NCI-H2171 (cell line): ENCODE measurements around the gene SCFD1.
"Not testable (repeated sequence)": the region's sequence is repeated elsewhere in the genome, so short reads cannot be mapped to it uniquely, and the experiment has no call there.

Experiments used
- DNase-seq: peaks from one replicate; lab custom pipeline; 2025; lab: John Stamatoyannopoulos, UW

The SCFD1 gene

DNA sequence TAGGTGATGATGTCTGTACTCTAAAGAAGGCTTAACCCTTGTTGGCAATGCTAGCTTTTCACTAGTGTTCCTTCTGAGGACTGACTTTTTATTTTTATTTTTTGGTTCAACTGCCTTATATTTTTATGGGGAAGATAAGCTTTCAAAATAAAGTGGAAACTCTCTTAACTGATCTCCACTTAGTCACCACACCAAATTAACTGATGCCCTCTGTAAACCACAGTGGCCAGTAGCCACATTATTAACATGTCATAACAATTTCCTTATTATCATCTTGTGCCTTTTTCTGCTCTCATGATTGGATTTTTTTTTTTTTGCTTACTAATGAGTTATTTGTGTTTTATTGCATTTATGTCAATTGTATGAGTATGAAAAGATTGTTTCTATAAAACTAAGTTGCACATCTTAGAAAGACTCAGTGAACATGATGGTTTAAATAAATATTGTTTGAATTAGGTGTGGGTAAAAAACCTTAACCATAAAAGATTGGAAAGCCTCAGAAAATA, 56.9 kb downstream of the SCFD1 start:
- no peak for DNase-seq

GRCh38 chr14:30680036-30680435, 57.9 kb downstream of the SCFD1 start:
- DNase-seq: no peak

GRCh38 chr14:30680776-30681175, 58.7 kb downstream of the SCFD1 start:
- DNase-seq: not testable (repeated sequence)

DNA sequence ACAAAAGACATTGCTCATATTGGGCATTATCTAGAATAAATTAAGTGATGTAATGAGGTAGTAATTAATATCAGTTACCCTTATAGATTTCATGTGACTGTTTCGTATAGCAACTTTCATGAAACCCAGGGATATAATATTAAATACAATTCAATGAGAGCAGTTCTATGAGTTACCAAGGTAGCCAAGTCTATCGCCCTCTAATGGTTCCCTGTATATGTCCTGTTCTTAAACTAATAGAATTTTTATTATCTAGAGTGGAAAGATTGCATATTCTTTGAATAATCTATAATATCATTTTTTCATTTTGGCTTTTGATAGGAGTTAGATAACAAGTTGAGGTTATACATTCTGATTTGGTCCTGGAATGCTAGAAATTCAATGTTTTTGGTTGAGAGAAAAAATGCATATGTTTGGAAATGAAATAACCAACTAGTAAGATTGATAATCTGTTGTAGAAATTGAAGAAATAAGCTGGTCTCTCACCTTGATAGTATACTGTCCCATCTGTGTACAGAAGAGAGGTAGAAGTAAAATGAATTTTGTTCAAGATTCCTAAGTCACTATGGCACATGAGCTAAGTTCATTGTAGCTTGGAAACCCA, 59.7 kb downstream of the SCFD1 start:
- DNase-seq: no peak

DNA sequence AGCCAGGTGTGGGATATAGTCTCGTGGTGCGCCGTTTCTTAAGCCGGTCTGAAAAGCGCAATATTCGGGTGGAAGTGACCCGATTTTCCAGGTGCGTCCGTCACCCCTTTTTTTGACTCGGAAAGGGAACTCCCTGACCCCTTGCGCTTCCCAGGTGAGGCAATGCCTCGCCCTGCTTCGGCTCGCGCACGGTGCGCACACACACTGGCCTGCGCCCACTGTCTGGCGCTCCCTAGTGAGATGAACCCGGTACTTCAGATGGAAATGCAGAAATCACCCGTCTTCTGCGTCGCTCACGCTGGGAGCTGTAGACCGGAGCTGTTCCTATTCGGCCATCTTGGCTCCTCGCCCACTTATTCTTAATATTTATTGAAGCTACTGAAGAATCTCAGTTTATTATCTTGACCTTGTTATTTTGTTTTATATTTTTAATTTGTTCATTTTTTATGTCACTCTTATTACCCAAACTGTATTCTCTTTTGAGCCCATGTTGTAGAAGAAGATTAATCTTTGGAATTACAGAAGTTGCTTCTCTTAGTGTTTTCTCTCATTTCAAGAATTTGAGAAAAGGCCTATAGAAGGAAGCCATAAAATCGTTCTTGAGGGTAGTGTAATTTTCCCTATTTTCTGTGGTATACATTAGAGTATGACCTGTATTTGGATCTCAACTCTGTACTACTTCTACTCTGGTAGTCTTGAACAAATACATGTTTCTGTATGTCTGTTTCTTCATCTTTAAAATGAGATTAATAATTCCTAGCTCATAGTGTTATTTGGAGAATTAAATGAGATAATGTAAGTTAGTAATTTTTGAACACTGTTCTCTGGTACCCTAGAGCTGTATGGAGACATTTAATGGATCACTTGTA, 68.6 kb downstream of the SCFD1 start:
- peak; percentile 31 for DNase-seq

- no peak for DNase-seq
These were observed 69.8 kb downstream of the SCFD1 start for GRCh38 chr14:30691751-30692398.

DNA sequence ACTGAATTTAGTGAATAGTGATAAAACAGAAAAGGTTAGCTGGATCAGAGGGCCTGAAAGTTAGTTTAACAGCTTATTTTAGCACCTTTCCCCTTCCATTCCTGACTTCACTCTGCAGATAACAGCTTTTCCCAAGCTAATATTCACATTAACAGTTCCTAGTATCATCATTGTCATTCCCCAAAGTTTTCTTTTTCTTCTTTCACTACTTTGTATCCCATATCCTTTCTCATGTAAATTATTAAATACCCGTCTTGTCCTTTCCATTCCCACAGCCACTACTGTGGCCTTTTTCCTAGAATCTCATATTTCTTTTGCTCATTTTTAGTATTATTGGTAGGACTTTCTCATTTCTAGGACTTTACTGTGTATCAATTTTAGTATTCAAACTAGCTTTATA, 70.5 kb downstream of the SCFD1 start:
- no peak for DNase-seq

DNA sequence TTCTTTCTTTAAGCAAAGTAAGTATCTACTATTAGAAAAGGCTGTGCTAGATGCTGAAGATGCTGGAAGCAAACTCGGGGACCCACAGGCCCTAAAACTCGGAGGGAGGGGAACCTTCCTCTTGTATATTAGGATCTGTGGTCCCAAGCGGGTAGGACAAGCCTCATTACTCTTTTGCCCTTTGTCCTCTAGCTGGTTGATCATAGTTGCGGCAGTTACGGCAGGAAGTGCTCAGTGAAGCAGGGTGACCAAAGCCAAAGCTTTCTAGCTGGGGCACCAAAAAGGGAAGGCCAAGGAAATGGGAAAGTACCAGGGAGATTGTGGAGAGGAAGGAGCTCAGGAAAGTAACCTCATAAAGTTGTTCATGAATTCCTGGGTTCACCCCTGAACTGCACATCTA, 76.3 kb downstream of the SCFD1 start:
- DNase-seq: no peak

- no peak for DNase-seq
These were observed 84.6 kb downstream of the SCFD1 start for GRCh38 chr14:30706704-30707103.

GRCh38 chr14:30708157-30708556, 86.0 kb downstream of the SCFD1 start:
- DNase-seq: no peak

- no peak for DNase-seq
These were observed 87.1 kb downstream of the SCFD1 start for GRCh38 chr14:30709201-30709600.

DNA sequence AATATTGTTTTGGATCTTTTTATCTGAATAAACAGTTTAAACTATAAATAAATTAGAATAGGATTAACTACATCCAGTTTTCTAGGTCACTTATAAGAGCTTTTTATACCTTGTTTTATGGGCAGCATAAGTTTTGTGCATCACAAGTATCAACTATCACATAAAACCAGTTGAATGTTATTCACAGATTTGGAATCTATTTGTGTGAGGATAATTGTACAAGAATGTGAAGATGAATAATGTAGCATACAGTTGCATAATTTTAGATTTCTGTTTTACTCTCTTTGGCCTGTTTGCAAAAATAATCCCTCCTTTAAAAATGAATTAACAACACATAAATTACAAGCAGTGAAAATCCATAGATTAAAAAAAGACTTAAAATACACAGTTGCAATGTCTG, 88.8 kb downstream of the SCFD1 start:
- no peak for DNase-seq

- DNase-seq: no peak
These were observed 97.0 kb downstream of the SCFD1 start for GRCh38 chr14:30719137-30719536.

GRCh38 chr14:30725763-30726162, 103.6 kb downstream of the SCFD1 start:
- DNase-seq: no peak

DNA sequence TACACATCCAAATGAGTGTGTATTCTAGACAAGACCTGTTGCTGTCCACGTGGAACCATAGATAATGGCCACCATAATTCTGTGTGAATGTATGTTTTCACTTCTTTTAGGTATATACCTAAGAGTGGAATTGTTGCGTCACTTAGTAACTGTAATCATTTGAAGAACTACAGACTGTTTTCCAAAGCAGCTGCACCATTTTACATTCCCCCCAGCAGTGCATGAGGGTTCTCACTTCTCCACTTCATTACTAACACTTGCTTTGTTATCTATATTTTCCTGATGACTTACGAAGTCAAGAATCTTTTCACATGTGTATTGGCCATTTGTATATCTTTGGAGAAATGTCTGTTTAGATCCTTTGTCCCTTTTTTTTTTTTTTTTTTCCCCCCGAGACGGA, 106.4 kb downstream of the SCFD1 start:
- DNase-seq: no peak

GRCh38 chr14:30737916-30738315, 115.8 kb downstream of the SCFD1 start:
- DNase-seq: no peak

- DNase-seq: no peak
These were observed 116.9 kb downstream of the SCFD1 start for GRCh38 chr14:30738978-30739377.

- DNase-seq: no peak
These were observed 126.2 kb downstream of the SCFD1 start for GRCh38 chr14:30748343-30748742.

DNA sequence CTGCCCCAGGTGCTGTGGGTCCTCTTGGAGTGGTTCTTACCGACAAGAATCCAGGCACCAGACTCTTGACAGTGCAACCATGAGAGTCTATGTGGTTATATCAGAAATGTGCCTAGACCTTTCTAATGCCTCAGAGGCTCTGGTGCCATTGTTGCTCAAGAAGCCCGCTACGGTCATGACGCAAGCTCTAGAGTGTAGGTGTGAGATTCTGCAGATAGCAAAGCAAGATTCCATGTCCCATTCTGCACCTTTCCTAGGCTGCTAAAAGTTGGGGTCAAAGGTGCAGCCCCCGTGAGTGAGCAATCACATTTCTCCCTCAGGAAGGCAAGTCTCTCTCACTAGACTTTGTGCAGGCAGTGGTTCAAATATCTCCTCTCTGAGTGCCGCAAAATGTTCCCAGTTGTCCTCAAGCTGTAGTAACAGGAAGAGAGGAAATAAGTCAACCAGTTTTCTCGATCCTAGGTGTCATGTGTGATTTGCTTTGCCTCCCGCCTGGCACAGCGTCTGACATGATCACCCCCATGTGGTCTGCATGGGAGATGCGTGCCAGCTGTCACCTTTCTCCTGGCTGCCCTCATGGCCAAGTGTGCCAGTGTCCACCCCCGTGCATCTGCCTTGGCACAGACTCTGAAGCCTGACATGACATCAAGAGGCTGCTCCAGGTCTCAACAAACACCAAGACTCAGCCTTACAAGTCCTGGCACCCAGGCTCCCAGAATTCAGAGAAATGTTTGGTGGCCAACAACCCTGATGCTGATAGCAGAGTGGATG, 129.7 kb downstream of the SCFD1 start:
- DNase-seq: no peak

DNA sequence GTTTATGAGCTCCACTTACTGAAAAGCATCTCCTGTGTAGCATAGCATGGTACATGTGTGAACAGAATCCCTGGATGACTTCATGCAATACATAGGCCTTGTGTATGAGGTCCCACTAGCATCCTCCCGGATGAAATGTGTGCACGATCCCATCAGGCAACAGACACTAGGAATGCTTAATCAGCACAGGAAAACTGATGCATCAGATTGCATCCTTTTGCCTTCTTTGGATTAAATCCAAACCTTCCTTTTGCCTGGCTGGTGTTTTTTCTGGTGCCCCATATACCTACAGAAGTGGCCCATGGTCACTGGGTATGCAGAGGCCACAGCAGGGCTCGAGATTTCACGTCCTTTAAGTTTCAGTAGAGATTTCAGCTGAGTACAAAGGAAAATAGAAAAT, 131.3 kb downstream of the SCFD1 start:
- no peak for DNase-seq

- DNase-seq: no peak
These were observed 132.7 kb downstream of the SCFD1 start for GRCh38 chr14:30754778-30755177.

DNA sequence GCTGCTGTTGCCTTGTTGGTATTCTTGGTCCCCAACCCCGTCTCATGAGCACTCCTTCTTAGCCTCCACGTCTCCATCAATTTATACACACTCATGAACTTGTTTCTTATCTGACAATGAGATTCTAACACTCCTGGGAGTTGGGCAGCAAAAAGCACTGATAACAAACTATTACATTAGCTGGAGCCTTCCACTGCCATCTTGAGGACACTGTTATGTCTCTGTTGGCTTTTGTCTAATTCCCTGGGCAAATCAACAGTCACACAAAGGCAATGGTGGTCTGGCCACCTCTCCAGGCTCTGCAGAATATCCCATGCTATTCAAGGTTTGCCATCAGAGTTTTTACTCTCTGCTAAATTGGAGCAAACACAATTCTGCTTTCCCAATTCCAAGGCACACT, 134.5 kb downstream of the SCFD1 start:
- no peak for DNase-seq
